Superior temporal gyrus (tissue), 1 donor: ENCODE measurements around the gene PODN.

Experiments used
- DNase-seq: peaks from one replicate; pipeline ENCODE4 v3.0.0-alpha.2; 2016; ENCODE audit errors: extremely low spot score

PODN gene

DNA sequence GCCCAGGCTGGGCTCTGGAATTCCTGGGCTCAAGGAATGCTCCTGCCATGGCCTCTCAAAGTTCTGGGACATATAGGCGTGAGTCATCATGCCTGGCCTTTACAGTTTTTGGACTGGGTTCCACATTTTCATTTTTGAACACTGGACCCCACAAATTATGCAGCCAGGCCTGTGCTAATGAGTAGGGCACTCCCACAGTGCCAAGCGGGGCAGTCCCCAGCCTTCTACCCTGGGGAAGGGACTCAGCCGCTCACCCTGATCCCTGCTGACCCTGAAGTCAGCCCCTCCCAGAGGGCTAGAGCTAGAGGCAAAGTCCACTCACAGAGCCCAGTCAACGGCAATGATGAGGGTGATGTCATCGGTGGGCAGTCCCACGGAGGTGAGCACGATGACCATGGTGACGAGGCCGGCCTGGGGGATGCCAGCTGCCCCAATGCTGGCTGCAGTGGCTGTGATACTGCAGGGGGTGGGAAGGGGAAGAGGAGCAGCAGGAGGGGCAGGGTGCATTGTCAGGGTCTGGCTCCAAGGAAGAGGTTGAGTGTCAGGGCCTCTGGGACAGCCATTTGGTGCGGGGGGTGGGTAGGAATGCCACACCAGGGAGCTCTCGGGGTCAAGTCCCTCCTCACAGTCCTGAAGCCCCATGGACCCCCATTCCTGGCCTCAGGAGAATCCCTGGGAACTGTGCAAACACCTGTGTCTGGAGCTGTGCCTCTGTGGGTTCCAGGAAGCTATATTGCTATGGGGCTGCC is 27.6 kb downstream of the PODN start:
- no peak for DNase-seq

DNA sequence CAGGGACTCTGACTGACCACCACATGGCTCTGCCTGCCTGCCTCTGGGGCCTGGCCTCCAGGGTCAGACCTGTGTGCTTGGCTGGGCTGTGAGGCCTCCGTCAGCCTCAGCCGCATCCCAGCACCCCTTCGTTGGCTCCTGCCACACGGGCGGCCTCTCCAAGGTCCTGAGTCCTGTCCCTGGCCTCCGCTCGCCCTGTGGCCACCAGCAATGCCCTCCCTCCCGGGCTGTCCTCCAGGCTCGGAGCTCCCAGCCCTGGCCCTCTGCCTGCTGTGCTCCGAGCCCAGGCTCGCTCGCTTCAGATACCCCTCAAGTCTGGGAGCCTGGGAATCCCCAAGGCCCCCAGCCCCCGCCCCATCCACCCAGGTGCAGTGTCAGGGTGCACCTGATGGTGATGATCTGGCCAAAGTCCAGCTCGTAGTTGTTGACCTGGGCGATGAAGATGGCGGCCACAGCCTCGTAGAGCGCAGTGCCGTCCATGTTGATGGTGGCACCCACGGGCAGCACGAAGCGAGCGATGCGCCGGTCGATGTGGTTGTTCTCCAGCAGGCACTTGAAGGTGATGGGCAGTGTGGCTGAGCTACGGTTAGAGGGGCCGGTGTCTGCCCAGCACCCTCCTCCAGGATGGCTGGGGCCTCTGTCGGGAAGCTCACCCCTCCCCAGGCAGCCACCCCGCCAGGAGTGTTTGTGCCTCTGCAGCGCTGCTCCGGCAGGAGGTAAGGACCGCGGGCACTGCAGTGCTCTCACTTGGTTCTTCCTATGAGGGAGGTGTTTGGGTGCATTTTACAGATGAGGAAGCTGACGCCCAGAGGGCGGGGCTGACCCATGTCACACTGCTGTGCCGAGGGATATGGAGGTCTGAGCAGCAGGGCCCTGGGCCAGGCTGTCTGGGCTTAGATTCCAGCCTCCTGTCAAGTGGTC is 28.5 kb downstream of the PODN start:
- no peak for DNase-seq

DNA sequence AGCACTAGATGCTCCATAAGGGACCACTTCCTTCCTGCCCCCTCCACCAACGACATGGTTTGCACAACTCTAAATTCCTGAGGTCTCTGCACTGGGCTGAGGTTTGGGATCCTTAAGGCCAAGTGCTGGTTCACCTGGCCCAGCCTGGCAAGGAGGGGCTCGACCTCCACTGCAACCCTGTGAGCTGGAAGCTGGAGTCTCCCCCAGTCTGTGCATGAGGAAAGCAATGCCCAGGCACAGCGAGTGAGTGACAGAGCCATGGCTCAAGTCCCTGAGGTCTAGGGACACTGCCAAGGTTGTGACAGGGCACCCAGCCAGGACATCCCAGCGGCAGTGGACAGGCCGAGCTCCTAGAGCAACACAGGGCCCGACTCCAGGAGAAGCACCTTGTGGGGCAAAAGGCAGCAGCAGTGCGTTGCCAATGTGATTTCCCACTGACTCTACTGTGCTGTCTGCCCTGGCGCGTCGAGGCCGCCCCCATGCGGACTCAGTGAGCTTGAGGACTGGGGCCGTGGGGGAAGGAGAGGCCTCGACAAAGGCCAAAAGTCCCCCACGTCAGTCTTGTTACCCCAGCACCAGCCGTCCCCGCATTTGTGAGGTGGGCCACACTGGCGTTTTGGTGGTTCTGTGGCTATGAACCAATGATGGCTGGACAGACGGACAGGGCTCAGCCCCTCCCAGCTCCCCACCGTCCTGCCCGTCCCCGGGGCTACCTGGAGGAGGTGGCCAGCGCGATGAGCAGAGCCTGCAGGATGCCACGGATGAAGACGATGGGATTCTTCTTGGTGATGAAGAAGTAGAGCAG is 30.0 kb downstream of the PODN start:
- no peak for DNase-seq

DNA sequence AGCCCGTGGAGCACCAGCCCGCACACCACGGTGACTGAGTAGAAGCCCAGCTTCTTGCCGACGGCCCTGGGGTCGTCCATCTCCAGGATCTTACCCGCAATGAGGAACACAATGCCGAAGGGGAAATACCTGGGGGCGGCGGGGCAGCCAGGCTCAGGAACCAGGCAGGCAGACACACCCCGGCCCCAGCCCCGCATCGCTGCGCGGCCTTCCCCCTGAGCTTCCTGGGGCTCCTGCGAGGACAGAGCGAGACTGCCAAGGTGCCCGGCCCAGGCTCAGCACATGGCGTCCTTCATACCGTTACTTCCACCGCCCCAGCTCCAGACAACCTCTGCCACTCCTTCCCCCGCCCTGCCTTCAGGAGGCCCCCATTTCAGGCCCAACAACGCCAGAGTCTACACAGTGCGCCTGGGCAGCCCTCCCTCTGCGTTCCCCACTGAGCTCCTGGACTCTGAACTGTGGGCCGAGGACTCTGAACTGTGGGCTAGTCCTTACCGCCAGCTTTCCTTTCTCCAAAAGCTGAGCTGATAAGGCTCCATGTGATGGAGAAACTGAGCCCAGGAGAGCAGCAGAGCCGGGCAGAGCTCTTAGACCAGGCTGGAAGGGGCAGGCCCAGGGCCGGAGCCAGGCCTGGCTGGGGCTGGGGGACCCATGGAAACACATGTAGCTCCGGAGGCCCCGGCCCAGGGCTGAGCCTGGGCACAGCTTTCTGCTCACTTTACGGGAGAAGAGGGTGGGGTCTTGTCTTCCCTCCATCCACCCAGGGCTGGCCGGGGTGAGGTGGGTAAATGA is 30.8 kb downstream of the PODN start:
- DNase-seq = no peak

DNA sequence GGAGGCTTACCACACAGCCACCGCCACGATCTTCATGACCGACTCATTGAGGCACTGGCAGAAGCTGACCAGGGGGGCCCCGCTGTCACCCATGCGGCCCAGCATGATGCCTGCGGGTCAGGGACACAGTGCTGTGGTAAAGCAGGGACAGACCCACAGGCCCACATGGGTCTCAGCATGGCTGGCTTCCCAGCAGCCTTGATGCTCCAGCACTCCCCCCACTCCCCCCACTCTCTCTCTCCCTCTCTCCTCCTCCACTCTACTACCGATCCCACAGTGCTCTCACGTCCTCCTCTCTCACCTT is 31.4 kb downstream of the PODN start:
- no peak for DNase-seq

DNA sequence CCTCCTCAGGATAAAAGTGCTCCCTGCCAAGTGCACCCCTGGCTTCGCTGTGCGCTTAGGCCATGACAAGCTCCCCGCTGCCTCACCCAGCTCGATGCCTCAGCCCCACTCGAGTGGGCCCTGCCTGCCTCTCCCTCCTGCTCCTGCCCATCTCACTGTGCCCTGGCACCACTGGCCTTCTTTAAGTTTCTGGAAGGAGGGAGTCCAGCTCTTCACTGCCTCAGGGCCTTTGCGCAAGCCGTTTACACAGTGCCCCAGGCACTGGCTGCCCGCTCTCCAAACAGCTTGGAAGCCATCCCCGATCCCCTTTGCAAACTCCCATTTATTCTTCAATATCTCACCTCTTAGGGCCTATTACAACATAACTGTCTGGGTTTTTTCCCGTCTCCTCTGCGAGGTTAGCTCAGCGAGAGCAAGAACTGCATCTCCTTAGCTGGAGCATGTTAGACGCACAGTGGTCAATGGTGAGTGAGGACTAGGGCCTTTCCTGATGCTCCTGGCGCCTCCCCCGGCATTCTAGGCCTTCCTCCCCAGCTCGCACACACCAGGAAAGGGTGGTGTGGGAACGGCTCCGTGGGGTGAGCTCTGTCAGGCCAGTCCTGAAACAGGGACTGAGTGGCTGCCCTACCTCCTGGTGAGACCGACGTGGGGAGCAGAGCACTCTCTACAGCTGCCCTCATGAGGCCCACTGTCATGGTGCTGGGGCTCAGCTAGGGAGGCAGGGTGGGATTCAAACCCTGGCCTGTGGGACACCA is 31.9 kb downstream of the PODN start:
- no peak for DNase-seq

- no peak for DNase-seq
These were observed 32.5 kb downstream of the PODN start for GRCh38 chr1:53094533-53094919.

DNA sequence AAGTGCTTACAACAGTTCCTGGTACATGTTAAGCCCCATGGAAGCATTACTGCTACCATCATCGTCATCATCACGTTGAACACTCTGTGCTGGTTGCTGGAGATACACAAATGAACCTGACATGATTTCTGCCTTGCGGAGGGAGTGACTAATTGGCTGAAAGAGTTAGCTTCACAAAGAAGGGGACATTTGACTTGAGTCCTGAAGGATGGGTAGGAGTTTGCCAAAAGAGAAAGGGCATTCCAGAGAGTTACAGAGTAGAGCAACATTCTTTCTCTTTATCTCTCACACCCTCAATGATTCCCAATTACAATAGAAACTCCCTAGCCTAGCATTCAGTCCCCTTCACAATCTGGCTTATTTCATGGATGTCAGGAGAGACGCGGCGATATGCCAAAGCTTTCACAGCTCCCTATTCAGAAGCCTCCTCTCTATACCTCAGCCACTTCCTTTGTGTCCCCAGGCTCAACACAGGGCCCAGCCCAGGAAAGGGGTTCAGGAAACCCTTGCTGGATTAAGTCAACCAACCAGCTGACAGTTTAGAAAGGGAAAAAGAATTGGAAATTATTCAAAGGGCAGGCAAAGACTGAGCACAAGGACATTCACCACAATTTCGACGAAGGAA is 42.4 kb downstream of the PODN start:
- DNase-seq = no peak

GRCh38 chr1:53107090-53107489 is 45.1 kb downstream of the PODN start:
- no peak for DNase-seq

GRCh38 chr1:53107570-53108322 is 45.7 kb downstream of the PODN start:
- no peak for DNase-seq

DNA sequence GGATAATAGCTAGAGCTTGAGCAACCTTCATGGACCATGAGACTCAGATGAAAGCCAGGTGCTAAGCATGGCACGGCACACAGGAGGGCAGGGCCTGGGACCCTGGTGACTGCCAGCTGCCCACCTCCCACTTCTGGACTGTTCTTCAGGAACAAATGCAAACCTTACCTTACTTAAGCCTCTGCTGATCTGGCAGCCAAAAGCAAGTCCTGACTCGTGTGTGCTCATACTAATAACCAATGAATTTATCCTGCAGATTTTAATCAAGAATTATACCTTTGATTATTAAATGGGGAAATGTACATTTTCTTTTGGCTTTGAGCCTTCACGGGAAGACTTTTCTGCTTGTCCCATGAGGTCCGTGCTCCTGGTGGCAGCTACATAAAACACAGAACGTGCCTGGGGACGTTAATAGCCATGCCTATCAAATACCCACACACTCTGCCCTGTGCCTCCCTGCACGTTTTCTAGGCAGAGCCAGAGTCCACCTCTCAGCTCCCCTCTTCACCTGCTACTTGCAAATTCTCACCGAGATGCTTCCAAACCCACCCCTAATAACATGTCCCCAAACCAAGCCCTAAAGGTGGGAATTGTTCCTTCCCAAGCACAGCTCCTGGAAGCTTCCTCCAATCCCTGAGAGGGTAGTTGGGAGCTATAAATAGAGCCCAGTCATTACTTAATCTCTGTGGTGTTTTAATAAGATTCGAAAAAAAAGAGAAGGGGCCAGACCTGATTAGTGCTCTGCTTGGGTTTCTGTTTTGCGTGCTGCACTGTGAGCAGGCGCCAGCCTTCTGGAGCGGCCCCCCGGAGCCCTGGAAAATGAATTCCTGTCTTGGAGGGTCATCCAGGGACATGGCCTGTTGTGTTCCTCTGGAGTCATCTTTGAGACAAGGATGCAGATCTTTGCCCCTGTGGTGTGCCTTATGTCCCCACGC is 46.9 kb downstream of the PODN start:
- no peak for DNase-seq

DNA sequence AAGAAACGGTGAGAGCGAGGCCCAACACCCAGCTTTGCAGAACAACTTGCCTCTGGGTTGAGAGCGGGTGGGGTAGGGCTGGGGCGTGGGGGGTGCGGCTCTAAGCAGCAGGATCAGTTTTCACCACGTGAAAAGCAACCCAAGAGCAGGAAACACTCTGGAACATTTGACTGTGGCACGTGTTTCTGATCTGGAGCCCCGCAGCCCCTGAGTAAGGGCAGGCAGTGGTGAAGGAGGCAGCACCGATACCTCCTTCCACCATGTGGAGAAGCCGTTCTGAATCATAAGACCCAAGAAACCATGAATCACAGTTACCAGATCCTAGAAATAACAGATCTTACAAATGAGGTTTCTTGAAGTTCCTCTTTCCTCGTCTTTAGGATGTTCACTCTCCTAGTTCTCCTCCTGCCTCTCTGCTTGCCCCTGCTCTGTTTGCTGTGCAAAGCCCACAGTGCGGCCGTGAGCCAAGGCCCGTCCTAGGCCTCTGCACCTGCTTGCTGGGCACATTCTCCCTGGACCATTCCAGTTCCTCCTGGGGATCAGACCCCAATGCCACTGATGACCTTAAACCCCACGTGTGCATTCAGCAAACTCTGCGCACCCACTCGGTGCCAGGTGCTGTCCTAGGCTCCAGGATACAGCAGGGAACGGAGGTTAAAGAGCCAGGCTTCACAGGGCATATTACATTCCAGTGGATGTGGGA is 48.5 kb downstream of the PODN start:
- DNase-seq = no peak

DNA sequence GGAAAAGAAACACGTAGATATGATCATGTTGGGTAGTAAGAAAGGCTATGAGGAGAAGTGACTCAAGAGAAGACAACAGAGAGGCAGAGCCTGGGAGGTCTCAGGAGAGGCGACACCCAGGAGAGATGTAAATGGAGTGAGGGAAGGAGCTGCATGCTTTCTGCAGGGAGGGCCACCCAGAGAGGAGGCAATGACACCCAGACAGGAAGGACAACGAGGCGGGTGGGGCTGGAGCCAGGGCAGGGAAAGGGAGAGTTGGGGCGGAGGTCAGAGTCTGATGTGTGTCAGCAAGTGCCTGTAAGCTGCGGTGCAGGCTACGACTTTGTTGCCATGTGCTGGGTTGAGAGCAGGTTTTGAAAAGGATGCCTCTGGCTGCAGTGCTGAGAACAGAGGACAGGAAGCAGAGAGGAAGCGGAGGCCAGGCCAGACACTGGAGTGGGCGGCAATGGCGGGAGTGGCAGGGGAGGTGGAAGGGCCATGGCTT is 49.1 kb downstream of the PODN start:
- DNase-seq = no peak

DNA sequence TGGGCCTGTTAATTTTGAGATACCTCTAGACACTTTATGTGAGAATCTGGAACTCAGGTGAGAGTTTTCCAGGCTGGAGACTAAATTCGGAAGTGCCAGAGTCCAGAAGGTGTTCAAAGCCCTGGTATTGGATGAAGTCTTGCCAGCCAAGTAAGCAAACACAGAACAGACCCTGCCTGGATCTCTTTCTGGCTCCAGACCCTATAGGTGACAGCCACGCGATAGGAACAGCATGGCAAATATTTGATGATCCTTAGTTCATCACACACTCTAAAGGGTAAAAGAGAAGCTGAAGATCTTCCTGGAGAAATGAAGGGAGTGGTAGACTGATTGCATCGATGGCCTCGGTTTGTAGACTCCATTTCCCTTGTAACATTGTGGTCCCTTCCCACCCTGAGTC is 49.7 kb downstream of the PODN start:
- DNase-seq = no peak

- no peak for DNase-seq
These were observed 50.3 kb downstream of the PODN start for GRCh38 chr1:53112271-53112774.

GRCh38 chr1:53112861-53113260 is 50.8 kb downstream of the PODN start:
- DNase-seq = no peak

GRCh38 chr1:53114090-53114489 is 52.1 kb downstream of the PODN start:
- DNase-seq = no peak
